8988T (cell line): ENCODE measurements around the gene PAOX.
A peak's percentile ranks its signal among the peaks of the same experiment; 100 is the strongest.
"Not testable (repeated sequence)": the region's sequence is repeated elsewhere in the genome, so short reads cannot be mapped to it uniquely, and the experiment has no call there.

Experiments used
- DNase-seq: peaks from one replicate; pipeline ENCODE4 v3.0.0; 2011

The PAOX gene

DNA sequence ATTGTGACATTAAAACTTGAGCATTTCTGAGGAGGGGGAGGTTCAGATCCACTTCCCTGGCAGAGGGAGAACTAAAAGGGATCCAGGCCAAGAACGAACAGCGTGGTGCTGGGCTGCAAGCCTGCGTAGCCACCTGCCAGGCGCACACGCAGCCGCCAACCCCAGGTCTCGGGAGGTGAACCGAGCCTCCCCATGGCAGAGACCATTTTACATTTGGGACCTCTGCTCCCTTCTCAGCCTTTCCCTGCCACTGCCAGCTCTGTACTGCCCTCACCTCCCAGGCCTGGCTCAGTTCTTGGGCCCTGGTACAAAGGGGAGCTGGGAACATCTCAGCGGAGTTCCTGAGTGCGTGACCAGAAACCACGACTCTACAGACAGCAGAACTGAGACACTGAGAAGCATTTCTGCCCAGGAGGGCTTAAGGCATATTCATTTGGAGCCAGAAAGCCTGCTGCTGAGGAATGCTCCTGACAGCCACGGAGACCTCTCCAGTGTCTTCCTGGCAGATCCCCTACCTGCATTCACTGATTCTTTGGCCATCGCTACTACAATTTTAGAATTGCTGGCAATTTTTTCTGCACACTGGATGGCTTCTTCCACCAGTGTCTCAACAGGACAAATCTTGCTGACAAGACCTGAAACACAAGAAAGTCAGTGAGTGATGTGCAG lies 13.5 kb upstream of the PAOX start:
- DNase-seq: no peak

- no peak for DNase-seq
Measured at GRCh38 chr10:133366130-133366478, 13.0 kb upstream of the PAOX start.

DNA sequence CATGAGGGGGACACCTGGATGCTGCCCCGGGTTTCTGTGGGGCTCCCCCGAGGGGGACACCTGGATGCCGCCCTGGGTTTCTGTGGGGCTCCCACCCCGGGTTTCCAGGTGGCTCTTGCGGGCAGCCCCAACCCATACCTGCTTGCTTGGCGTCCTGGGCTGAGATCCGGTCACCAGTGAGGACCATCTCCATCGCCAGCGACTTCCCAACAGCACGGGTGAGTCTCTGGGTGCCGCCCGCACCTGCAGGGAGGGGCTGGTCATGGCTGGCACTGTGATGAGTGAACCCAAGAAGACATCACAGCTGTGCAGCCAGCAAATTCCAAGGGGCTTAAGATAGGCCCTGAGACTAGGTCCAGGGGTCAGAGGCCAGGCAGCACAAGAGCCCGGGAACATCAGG lies 12.3 kb upstream of the PAOX start:
- no peak for DNase-seq

DNA sequence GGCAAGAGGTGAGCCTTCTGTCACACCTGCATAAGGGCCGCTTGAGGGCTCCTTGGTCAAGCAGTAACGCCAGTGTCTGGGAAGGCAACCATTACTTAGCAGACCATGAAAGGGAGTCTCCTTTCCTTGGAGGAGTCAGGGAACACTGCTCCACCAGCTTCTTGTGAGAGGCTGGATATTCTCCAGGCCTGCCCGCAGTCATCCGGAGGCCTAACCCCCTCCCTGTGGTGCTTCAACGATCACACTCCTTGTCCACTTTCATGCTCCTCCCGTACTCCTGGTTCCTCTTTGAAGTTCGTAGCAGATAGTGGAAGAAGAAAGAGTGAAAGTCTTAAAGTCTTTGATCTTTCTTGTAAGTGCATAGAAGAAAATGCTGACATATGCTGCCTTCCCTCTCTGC lies 11.6 kb upstream of the PAOX start:
- not testable (repeated sequence) for DNase-seq

DNA sequence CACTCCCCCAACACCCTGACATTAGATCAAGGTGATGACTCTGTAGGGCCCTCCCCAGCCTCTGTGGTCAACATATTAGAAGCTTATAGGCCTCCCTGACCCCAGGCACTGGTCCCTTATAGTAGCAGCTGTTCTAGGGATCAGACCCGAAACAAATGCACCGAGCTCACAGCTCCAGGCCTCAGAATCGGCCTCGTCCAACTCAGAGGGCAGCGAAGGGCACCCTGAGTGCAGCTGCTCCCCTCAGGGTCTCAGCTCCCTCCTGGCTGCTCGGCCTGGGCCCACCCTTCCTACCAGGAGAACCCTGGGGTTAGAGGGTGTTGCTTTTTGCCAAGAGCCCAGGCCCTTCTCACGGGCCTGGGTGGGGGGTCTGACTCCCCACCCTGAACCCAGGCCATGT lies 10.9 kb upstream of the PAOX start:
- DNase-seq: no peak

- no peak for DNase-seq
Measured at GRCh38 chr10:133370030-133370786, 8.9 kb upstream of the PAOX start.

DNA sequence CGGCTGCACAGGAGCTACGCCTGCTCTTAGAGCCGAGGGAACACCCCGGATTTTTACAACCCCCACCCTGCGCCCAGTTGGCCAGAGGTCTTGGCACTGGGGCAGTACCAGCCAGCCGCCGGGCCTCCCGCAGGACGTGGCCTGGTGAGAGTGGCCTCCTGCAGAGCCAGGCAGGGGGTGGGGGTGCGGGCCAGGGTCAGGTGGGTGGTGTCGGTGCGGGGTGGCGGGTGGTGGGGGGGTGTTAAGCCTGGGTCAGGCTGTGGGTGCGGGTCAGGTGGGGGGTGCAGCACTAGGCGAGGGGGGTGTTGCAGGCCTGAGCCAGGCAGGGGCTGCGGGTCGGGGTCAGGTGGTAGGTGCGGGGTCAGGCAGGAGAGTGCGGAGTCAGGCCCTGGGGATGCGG lies 6.6 kb upstream of the PAOX start:
- DNase-seq: no peak

DNA sequence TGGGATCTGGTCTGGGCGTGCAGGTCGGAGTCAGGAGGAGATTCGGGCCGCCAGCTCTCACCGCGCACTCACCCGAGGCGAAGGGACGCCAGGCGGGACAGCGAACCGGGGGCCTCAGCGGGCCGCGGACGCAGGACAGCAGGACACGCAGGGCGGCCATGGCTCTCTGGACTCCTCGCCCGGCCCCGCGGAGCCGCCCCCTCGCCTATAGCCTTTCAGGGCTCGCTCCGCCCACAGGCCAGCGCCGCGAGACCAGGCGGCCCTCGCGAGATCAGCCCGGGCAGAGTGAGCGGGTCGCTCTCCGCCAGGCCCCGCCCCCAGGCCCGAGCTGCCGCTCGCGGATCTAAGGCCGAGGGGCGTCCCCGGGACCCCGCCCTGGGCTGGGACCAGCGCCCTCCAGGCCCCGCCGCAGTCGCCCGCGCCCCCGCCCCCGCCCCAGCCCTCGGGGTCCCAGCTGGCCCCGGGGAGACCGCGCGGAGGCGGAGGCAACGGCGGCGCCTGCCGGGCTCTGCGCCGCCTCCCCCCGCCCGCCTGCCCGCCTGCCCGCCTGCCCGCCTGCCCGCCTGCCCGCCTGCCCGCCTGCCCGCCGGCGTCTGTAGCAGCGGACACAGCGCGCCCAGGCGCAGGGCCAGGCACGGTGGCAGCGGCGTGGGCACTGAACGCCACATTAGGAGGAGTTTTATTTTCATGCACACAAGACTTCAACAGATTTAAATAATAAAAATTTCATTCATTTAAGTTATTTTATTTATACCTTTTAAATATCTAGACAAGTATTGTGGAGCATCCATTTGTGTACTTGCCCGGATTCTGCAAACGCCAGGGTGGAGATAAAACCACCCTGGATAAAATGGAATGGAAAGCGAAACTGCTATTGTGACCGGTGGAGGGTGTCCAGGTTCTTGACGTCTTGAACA lies 5.6 kb upstream of the PAOX start, which contains the start of gene ECHS1:
Gene ECHS1, minus strand, starts transcription at position 181 of the 917 bp plus-strand sequence. Its CDS starts 21 bp downstream, at position 160.
- DNase-seq: peak; percentile 99

GRCh38 chr10:133375357-133376115 lies 3.5 kb upstream of the PAOX start:
- DNase-seq: no peak

DNA sequence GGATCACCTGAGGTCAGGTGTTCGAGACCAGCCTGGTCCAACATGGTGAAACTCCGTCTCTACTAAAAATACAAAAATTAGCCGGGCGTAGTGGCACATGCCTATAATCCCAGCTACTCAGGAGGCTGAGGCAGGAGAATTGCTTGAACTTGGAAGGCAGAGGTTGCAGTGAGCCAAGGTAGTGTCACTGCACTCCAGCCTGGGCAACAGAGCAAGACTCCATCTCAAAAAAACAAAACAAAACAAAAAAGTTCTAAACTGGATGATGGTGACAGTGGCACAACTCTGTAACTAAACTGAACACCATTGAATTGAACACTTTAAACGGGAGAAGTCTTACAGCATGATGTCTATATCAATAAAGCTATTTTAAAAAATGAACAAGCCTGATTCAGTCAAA lies 2.9 kb upstream of the PAOX start:
- not testable (repeated sequence) for DNase-seq

DNA sequence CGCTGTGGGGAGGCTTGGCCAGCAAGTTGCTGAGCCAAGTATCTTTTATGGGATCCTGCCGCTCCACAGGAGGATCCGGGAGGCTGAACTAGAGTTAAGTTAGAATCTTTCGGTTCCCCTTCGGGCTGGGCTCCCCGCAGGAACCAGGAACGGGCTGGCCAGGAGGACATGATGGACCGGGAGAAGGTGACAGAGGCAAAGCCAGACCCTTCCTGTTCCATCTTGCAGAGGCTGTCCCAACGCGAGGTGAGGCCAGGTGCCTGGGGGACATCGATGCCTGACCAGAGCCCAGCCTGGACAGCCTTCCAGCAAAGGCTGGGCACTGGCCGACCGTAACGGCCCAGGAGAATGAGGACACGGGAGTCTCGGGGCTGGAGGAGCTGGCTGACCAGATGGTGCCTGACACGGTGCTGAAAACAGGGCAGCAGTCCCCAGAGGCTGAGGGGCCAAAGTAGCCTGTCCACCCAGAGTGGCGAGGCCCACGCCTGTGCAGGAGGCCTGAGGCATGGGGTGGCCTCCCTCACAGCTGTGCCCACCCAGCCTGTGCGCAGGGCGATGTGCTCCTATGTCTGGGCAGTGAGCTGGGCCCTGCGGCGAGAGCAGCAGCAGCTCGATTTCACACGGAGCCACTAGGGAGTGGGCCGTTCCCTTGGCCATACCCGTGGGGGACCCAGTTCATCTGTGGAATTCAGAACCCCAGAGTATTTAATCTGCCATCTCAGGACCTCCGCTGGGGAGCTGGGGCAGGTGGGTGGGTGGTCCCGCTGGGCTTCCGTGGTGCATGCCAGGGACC lies 1.8 kb upstream of the PAOX start:
- no peak for DNase-seq

DNA sequence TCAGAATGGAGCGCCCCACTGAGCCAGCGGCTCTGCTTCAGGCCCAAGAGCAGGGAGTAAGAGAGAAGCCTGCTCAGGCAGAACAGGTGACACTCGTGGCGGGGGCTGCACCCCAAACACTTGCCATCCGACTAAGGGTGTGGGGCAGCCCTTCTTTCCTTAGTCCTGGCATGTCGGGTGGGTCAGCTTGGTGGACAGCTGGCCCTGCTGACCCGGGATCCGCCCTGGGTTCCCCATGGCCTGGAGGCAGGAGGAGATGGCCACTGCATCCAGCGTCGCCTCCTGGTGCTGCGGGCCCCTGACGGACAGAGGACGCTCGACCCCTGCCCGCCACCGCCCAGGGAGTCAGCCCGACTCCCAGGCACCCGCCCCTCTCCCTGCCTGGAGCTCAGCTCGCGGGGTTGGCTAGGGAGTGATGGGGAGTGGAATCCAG lies 1.2 kb upstream of the PAOX start:
- DNase-seq: no peak

DNA sequence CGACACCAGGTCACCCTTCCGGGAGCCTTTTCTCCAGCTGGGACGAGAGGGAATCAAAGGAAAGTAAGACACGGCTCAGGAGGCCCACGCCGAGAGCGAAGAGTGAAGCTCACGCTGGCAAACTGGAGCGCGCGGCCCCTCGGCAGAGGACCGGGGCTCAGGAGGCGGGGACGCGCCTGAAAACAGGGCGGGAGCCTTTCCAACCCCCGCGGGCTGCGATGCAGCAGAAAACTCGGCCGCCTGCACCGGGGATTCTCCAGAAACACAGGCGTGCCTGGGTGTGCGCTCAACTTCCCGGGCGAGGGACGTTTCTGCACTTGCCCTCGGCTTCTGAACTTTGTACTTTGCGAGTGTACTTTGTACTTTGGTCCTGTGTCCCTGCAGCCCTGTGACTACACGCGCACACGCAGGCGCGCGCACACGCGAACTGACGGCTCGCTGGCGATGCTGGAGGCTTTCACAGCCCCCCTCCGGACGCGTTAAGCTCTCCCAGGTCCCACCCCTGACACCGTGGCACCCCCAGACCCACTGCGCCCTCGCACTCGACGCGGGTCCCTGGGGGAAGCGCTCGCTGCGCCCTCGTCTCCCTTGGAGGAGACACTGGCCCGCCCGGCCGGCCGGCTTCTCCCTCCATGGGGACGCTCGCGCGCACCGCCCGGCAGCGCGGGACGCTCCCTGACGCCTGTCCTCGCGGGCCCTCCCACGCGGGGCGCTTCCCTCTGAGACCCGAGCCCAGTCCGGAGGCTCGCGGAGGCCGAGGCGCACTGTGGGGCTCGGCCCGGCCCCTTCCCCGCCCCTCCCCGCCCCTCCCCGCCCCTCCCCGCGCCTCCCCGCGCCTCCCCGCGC lies 588 bp upstream of the PAOX start:
- DNase-seq: peak; percentile 88

DNA sequence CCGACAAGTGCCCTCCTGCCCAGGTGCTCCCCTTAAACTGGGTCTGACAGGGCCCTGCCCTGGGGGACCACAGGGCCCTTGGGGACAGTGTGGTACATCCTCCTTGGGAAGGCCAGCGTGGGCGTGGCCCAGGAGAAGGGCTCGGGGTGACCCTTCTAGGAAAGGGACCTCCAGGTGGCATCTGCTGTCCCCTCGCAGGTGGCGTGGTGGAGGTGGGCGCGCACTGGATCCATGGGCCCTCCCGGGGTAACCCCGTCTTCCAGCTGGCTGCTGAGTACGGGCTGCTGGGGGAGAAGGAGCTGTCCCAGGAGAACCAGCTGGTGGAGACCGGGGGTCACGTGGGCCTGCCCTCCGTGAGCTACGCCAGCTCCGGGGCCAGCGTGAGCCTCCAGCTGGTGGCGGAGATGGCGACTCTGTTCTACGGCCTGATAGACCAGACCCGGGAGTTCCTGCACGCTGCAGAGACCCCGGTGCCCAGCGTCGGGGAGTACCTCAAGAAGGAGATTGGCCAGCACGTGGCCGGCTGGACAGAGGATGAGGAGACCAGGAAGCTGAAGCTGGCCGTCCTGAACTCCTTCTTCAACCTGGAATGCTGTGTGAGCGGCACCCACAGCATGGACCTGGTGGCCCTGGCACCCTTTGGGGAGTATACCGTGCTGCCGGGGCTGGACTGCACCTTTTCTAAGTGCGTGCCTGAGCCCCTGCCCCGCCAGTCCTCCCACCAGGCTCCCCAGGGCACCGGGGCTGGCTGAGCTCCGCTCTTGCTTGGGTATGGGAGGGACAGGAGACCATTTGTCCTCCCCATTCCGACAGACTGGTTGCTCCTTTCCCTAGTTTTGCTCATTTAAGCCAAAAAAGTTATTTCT lies 972 bp downstream of the PAOX start:
- no peak for DNase-seq

DNA sequence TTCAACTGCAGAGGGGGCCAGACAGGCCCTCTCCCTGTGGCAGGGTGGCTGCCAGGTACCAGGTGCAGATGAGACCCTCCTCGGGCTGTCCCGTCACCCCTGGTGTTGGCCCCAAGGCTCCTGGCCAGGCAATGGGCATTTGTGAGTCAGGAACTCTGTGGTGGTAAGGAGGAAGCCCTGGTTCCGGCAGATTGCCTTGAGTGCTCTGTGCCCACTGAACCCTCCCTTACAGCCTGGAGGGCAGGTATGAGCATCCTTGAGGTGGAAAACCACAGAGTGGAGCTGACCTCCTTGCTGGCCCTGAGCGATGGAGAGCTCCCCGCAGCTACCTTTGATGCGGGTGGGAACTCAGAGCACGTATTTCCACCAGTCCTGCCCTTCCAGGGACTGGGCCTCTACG lies 2.0 kb downstream of the PAOX start:
- no peak for DNase-seq

DNA sequence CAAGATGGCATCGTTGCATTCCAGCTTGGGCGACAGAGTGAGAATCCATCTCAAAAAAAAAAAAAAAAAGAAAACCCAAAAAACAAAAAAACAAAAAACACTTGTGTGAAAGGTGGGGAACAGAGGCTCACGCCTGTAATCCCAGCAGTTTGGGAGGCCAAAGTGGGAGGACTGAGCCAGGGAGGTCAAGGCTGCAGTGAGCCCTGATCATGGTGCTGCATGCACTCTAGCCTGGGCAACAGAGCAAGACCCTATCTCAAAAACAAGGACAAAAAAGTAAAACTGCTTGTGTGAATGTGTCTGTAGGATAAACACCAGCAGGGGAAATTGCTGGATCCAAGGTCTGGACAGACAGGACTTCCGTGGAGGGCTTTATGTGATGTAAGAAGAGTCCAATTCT lies 4.5 kb downstream of the PAOX start:
- DNase-seq: no peak

DNA sequence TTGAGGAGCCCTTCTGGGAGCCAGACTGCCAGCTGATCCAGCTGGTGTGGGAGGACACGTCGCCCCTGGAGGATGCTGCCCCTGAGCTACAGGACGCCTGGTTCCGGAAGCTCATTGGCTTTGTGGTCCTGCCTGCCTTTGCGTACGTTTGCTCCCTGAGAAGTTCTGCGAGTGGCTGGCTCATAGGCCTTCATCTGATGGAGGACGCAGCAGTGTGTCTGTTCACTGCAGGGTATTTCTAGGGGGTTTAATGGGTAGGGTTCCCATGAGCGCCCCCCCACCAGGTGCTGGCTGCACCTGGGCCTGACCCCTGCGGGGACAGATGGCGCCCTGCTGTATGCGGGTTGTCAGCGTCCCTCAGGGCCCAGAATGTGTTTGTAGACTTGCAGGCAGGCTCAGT lies 5.0 kb downstream of the PAOX start:
- DNase-seq: no peak

- DNase-seq: no peak
Measured at GRCh38 chr10:133385214-133385613, 6.2 kb downstream of the PAOX start.

DNA sequence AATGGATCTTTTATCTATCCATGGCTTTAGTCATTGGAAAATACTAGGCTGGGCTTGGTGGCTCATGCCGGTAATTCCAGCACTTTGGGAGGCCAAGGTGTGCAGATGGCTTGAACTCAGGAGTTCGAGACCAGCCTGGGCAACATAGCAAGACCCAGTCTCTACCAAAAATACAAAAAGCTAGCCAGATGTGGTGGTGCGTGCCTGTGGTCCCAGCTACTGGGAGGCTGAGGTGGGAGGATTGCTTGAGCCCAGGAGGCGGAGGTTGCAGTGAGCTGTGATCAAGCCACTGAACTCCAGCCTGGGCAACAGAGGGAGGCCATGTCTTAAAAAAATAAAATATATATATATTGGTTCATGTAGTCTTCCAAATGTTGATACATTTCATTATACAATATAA lies 7.9 kb downstream of the PAOX start:
- not testable (repeated sequence) for DNase-seq
